GM12878 (cell line): ENCODE measurements around the gene C5. TPM values are rescaled to one million over a fixed set of nuclear protein-coding genes. Genes with fewer than 3 reads are reported as not detected.

Experiments
- BCL3 ChIP-seq: IDR thresholded peaks from 2 replicates; pipeline ENCODE4 v1.6.1; 2011; ENCODE audit warnings: borderline replicate concordance, low read depth, mild to moderate bottlenecking, moderate library complexity, low read length; ENCODE audit not compliant: insufficient read depth, poor library complexity, severe bottlenecking
- BRCA1 ChIP-seq: IDR thresholded peaks from 2 replicates; pipeline ENCODE4 v1.6.1; 2011; ENCODE audit warnings: low read depth, low read length, improper control_type of control experiment
- LARP7 ChIP-seq: fragments of 450-650 bp; IDR thresholded peaks from 2 replicates; pipeline ENCODE4 v1.6.1; 2017; ENCODE audit warnings: mild to moderate bottlenecking
- ZNF687 ChIP-seq: fragments of 450-650 bp; IDR thresholded peaks from 2 replicates; pipeline ENCODE4 v1.6.1; 2017; ENCODE audit warnings: mild to moderate bottlenecking, moderate library complexity
- polyA plus RNA-seq, 11 experiments: library from polyadenylated mRNA; depleted of rRNA in 4 of 11; unstranded in 6 of 11; stranded (reverse) in 5 of 11; fragments of >200 nt; fragmentation: Nextera tagmentation in 4 of 11; fragmentation: Illumina TruSeq in 1 of 11; extraction: Ambion mirVana in 4 of 11; extraction: Trizol in 1 of 11; gene quantifications; 1 replicate in 1 of 11; 2 replicates in 10 of 11; pipeline versions ENCODE4 v1.2.1 to v1.2.3, GENCODE V29; 2011 to 2016; ENCODE audit warnings: inconsistent platforms in 2 of 11, missing spikeins in 2 of 11, low read depth in 1 of 11
- total RNA-seq, 4 experiments: library from RNA; depleted of rRNA in 3 of 4; stranded (reverse); fragments of >200 nt in 3 of 4; fragmentation: Illumina TruSeq in 1 of 4; extraction: Trizol in 1 of 4; gene quantifications; 2 replicates each; pipeline versions ENCODE4 v1.2.1 to v1.2.3, GENCODE V29; 2013 to 2021

C5 gene
- total and polyA plus RNA-seq, 10 of the 15 experiments (the other 5 are each of a cell fraction or from before 2014, with no cell fraction given) = 0.39 to 2.2 (median 1.2) TPM

- TF ChIP-seq BCL3 = peak; percentile 80
- no peak for TF ChIP-seq BRCA1
- TF ChIP-seq ZNF687 = peak; percentile 89
- no peak for TF ChIP-seq LARP7
Observed at GRCh38 chr9:120931231-120932085, 118.6 kb downstream of the C5 start (continued).
